K562 (cell line): ENCODE measurements around the gene KCNG4. TPM values are rescaled to one million over a fixed set of nuclear protein-coding genes. Genes with fewer than 3 reads are reported as not detected.

Experiments used
- ATF1 ChIP-seq, 2 experiments: fragments of 450-650 bp in 1 of 2; IDR thresholded peaks; 2 replicates each; pipeline ENCODE4 v1.6.1; 2016; ENCODE audit warnings: missing compliant biosample characterization in 1 of 2, missing genetic modification characterization in 1 of 2
- ESRRA ChIP-seq: fragments of 450-650 bp; IDR thresholded peaks from 2 replicates; pipeline ENCODE4 v1.6.1; 2014; ENCODE audit warnings: low read depth, mild to moderate bottlenecking, moderate library complexity, borderline replicate concordance
- HNRNPH1 ChIP-seq: fragments of 200-400 bp; formaldehyde crosslinking; optimal IDR thresholded peaks from 2 replicates; pipeline ENCODE3; 2017; ENCODE audit warnings: low read depth, mild to moderate bottlenecking, low read length, moderate library complexity
- NCOA4 ChIP-seq: fragments of 450-650 bp; IDR thresholded peaks from 2 replicates; pipeline ENCODE4 v1.6.1; 2018; ENCODE audit warnings: mild to moderate bottlenecking; ENCODE audit not compliant: partially characterized antibody
- RAD51 ChIP-seq: fragments of 450-650 bp; IDR thresholded peaks from 2 replicates; pipeline ENCODE4 v1.7.1; 2016; ENCODE audit warnings: low read depth, mild to moderate bottlenecking, borderline replicate concordance
- SAFB ChIP-seq: fragments of 200-400 bp; formaldehyde crosslinking; IDR thresholded peaks from 2 replicates; pipeline ENCODE4 v1.6.1; 2017; ENCODE audit warnings: low read depth, low read length, borderline replicate concordance
- SIX5 ChIP-seq, 2 experiments: IDR thresholded peaks; 2 replicates each; pipeline ENCODE4 v1.6.1; 2011; ENCODE audit warnings: low read length in 2 of 2, borderline replicate concordance in 1 of 2, low read depth in 1 of 2, mild to moderate bottlenecking in 1 of 2, moderate library complexity in 1 of 2; ENCODE audit not compliant: insufficient read depth in 1 of 2
- SNIP1 ChIP-seq: fragments of 450-650 bp; IDR thresholded peaks from 2 replicates; pipeline ENCODE4 v1.7.1; 2017; ENCODE audit warnings: low read depth, mild to moderate bottlenecking
- STAT5A ChIP-seq: IDR thresholded peaks from 2 replicates; pipeline ENCODE4 v1.6.1; 2012; ENCODE audit warnings: low read length, inconsistent platforms, borderline replicate concordance
- TAF9B ChIP-seq: fragments of 450-650 bp; IDR thresholded peaks from 2 replicates; pipeline ENCODE4 v1.6.1; 2018; ENCODE audit warnings: mild to moderate bottlenecking; ENCODE audit not compliant: partially characterized antibody
- TCF7L2 ChIP-seq: fragments of 150-350 bp; IDR thresholded peaks from 2 replicates; pipeline ENCODE4 v1.6.1; 2016; ENCODE audit warnings: low read depth, mild to moderate bottlenecking, low read length, moderate library complexity
- TFAM ChIP-seq: fragments of 250-450 bp; sonication (Bioruptor Pico); conservative IDR thresholded peaks from 2 replicates; pipeline ENCODE4 v1.5.0; 2021; ENCODE audit warnings: mild to moderate bottlenecking, moderate library complexity
- ZNF124 ChIP-seq: sonication (generic); formaldehyde crosslinking; IDR thresholded peaks from 2 replicates; pipeline ENCODE4 v1.8.1; 2022; ENCODE audit warnings: missing genetic modification reagents
- polyA plus RNA-seq, 8 experiments: library from polyadenylated mRNA; depleted of rRNA in 4 of 8; stranded (reverse) in 5 of 8; unstranded in 3 of 8; fragments of >200 nt; fragmentation: Nextera tagmentation in 2 of 8; fragmentation: Illumina TruSeq in 1 of 8; extraction: Ambion mirVana in 2 of 8; extraction: Trizol in 1 of 8; gene quantifications; 2 replicates each; pipeline versions ENCODE4 v1.2.1 to v1.2.3, GENCODE V29; 2011 to 2014; ENCODE audit warnings: inconsistent platforms in 1 of 8, missing spikeins in 1 of 8
- total RNA-seq, 7 experiments: library from RNA; depleted of rRNA in 6 of 7; stranded (reverse); fragments of >200 nt in 6 of 7; fragmentation: Illumina TruSeq in 2 of 7; extraction: Trizol in 2 of 7; gene quantifications; 2 replicates each; pipeline versions ENCODE4 v1.2.1 to v1.2.3, GENCODE V29; 2011 to 2021; ENCODE audit warnings: low replicate concordance in 1 of 7
- TF ChIP-seq, protein P1 (sequence below): sonication (generic); formaldehyde crosslinking; IDR thresholded peaks from 2 replicates; pipeline ENCODE4 v1.8.1; 2023; ENCODE audit warnings: missing genetic modification reagents, mild to moderate bottlenecking, borderline replicate concordance
- TF ChIP-seq, protein P2 (sequence below): fragments of 450-650 bp; IDR thresholded peaks from 2 replicates; pipeline ENCODE4 v1.6.1; 2016; ENCODE audit warnings: mild to moderate bottlenecking
- TF ChIP-seq, protein P3 (sequence below): fragments of 450-650 bp; IDR thresholded peaks from 2 replicates; pipeline ENCODE4 v1.7.1; 2018; ENCODE audit warnings: mild to moderate bottlenecking, low read depth; ENCODE audit not compliant: partially characterized antibody
- TF ChIP-seq, protein P4 (sequence below): fragments of 200-800 bp; sonication (Bioruptor generic); IDR thresholded peaks from 2 replicates; pipeline ENCODE4 v1.6.1; 2017; ENCODE audit warnings: missing genetic modification characterization, missing compliant biosample characterization

KCNG4 gene
- total and polyA plus RNA-seq, 9 of the 15 experiments (the other 6 are each of a cell fraction or from before 2014, with no cell fraction given): not detected

DNA sequence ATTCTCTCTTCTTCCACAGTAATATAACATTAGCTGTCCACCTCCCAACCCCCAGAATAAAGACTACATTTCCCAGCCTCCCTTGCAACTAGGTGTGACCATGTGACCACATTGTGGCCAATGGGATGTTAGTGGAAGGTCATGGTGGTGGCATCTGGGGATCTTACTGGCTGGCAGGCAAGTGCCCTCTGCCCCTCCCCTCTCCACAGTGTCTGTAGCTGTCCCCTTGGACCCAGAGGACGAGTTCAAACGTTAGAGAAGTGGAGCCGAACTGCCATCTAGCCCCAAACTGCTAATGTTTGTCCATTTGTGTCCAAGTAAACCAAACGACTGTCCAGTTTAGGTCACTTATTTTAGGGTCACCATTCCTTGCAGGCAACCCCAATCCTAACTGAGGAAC is 26.6 kb upstream of the KCNG4 start (continued):
- TF ChIP-seq, protein P1, sequence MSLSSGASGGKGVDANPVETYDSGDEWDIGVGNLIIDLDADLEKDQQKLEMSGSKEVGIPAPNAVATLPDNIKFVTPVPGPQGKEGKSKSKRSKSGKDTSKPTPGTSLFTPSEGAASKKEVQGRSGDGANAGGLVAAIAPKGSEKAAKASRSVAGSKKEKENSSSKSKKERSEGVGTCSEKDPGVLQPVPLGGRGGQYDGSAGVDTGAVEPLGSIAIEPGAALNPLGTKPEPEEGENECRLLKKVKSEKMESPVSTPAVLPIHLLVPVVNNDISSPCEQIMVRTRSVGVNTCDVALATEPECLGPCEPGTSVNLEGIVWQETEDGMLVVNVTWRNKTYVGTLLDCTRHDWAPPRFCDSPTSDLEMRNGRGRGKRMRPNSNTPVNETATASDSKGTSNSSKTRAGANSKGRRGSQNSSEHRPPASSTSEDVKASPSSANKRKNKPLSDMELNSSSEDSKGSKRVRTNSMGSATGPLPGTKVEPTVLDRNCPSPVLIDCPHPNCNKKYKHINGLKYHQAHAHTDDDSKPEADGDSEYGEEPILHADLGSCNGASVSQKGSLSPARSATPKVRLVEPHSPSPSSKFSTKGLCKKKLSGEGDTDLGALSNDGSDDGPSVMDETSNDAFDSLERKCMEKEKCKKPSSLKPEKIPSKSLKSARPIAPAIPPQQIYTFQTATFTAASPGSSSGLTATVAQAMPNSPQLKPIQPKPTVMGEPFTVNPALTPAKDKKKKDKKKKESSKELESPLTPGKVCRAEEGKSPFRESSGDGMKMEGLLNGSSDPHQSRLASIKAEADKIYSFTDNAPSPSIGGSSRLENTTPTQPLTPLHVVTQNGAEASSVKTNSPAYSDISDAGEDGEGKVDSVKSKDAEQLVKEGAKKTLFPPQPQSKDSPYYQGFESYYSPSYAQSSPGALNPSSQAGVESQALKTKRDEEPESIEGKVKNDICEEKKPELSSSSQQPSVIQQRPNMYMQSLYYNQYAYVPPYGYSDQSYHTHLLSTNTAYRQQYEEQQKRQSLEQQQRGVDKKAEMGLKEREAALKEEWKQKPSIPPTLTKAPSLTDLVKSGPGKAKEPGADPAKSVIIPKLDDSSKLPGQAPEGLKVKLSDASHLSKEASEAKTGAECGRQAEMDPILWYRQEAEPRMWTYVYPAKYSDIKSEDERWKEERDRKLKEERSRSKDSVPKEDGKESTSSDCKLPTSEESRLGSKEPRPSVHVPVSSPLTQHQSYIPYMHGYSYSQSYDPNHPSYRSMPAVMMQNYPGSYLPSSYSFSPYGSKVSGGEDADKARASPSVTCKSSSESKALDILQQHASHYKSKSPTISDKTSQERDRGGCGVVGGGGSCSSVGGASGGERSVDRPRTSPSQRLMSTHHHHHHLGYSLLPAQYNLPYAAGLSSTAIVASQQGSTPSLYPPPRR: no peak
- no peak for TF ChIP-seq NCOA4
- peak; percentile 97 for TF ChIP-seq RAD51
- no peak for TF ChIP-seq ZNF124
- peak; percentile 25; the same call in 1 of the 2 replicates for TF ChIP-seq ESRRA
- no peak for TF ChIP-seq TFAM (CRISPR knock-in tag)
- no peak for TF ChIP-seq HNRNPH1
- TF ChIP-seq ATF1 (CRISPR knock-in tag; IDR thresholded peaks at IDR 0.05): no peak
- TF ChIP-seq ATF1 (tag; IDR thresholded peaks at IDR 0.05): peak; percentile 66
- no peak for TF ChIP-seq TCF7L2
- no peak for TF ChIP-seq STAT5A
- TF ChIP-seq, protein P2, sequence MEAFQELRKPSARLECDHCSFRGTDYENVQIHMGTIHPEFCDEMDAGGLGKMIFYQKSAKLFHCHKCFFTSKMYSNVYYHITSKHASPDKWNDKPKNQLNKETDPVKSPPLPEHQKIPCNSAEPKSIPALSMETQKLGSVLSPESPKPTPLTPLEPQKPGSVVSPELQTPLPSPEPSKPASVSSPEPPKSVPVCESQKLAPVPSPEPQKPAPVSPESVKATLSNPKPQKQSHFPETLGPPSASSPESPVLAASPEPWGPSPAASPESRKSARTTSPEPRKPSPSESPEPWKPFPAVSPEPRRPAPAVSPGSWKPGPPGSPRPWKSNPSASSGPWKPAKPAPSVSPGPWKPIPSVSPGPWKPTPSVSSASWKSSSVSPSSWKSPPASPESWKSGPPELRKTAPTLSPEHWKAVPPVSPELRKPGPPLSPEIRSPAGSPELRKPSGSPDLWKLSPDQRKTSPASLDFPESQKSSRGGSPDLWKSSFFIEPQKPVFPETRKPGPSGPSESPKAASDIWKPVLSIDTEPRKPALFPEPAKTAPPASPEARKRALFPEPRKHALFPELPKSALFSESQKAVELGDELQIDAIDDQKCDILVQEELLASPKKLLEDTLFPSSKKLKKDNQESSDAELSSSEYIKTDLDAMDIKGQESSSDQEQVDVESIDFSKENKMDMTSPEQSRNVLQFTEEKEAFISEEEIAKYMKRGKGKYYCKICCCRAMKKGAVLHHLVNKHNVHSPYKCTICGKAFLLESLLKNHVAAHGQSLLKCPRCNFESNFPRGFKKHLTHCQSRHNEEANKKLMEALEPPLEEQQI: no peak
- no peak for TF ChIP-seq SAFB
- TF ChIP-seq, protein P3, sequence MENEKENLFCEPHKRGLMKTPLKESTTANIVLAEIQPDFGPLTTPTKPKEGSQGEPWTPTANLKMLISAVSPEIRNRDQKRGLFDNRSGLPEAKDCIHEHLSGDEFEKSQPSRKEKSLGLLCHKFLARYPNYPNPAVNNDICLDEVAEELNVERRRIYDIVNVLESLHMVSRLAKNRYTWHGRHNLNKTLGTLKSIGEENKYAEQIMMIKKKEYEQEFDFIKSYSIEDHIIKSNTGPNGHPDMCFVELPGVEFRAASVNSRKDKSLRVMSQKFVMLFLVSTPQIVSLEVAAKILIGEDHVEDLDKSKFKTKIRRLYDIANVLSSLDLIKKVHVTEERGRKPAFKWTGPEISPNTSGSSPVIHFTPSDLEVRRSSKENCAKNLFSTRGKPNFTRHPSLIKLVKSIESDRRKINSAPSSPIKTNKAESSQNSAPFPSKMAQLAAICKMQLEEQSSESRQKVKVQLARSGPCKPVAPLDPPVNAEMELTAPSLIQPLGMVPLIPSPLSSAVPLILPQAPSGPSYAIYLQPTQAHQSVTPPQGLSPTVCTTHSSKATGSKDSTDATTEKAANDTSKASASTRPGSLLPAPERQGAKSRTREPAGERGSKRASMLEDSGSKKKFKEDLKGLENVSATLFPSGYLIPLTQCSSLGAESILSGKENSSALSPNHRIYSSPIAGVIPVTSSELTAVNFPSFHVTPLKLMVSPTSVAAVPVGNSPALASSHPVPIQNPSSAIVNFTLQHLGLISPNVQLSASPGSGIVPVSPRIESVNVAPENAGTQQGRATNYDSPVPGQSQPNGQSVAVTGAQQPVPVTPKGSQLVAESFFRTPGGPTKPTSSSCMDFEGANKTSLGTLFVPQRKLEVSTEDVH: no peak
- TF ChIP-seq SIX5 (IDR thresholded peaks at IDR 0.05; ENCODE audit: borderline replicate concordance in 1 of 2, insufficient read depth in 1 of 2, low read depth in 1 of 2, low read length in 2 of 2): peak; percentile 90 to 93
- TF ChIP-seq, protein P4, sequence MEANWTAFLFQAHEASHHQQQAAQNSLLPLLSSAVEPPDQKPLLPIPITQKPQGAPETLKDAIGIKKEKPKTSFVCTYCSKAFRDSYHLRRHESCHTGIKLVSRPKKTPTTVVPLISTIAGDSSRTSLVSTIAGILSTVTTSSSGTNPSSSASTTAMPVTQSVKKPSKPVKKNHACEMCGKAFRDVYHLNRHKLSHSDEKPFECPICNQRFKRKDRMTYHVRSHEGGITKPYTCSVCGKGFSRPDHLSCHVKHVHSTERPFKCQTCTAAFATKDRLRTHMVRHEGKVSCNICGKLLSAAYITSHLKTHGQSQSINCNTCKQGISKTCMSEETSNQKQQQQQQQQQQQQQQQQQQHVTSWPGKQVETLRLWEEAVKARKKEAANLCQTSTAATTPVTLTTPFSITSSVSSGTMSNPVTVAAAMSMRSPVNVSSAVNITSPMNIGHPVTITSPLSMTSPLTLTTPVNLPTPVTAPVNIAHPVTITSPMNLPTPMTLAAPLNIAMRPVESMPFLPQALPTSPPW (CRISPR knock-in tag): peak; percentile 94
- TF ChIP-seq SNIP1: no peak
- no peak for TF ChIP-seq TAF9B
